Measurements from ENCODE around the gene ADGRV1.
A peak's percentile ranks its signal among the peaks of the same experiment; 100 is the strongest.
"Not testable (repeated sequence)": the region's sequence is repeated elsewhere in the genome, so short reads cannot be mapped to it uniquely, and the experiment has no call there.

The ADGRV1 gene

DNA sequence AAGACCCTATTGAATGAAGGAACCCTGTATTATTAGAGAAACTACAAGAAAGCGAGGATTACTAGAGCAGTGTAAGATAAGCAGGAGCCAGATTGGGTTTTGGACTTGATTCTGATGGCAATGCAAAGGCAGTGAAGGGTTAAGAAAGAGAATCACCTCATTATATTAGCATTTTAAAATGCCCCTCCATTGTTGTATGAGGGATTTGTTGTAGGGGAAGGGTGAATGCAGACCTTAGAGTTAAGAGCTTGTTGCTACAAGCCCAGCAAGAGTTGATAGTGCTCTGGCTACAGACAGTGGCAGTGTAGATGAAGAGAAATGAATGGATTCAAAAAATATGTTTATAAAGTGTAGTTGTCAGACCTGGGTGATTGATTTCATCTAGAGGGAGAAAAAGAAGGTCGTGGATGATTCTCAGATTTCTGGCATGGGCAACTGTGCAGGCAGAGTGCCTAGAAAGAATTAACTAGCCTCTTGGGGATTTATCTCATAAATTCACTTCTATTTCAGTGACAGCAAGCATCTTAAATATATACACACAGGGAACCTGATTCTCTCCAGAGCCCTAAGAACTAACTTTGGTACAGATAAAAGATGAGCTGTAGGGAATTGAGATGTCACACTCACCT lies 479.7 kb downstream of the ADGRV1 start:
- no peaks in the 10 kb centered on the region for H3K27me3 ChIP-seq (ENCODE audit: control insufficient read depth in 2 of 2, insufficient read depth in 2 of 2, low read length in 2 of 2)
- no peaks in the 10 kb centered on the region for H3K36me3 ChIP-seq (ENCODE audit: control insufficient read depth in 2 of 2, insufficient read depth in 2 of 2, low read length in 2 of 2)
- no peak overlapping the region for H3K9ac ChIP-seq (ENCODE audit: low read depth in 1 of 2, low read length in 2 of 2)
- no peaks in the 10 kb centered on the region for H3K4me1 ChIP-seq (ENCODE audit: control insufficient read depth in 2 of 2, insufficient read depth in 2 of 2, low read length in 2 of 2)
- no peak overlapping the region for H3K4me3 ChIP-seq (ENCODE audit: low read length in 2 of 2)
- H3K27ac ChIP-seq (ENCODE audit: low read depth in 2 of 2, low read length in 2 of 2), result no peak overlapping the region
- H3K9me3 ChIP-seq (ENCODE audit: control insufficient read depth in 2 of 2, low read length in 2 of 2), result no peaks in the 10 kb centered on the region

DNA sequence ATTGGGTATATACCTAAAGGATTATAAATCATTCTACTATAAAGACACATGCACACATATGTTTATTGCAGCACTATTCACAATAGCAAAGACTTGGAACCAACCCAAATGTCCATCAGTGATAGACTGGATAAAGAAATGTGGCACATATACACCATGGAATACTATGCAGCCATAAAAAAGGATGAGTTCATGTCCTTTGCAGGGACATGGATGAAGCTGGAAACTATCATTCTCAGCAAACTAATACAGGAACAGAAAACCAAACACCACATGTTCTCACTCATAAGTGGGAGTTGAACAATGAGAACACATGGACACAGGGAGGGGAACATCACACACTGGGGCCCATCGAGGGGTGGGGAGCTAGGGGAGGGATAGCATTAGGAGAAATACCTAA lies 482.5 kb downstream of the ADGRV1 start:
- H3K4me1 ChIP-seq (ENCODE audit: control insufficient read depth in 2 of 2, insufficient read depth in 2 of 2, low read length in 2 of 2); H3K27ac ChIP-seq (ENCODE audit: low read depth in 2 of 2, low read length in 2 of 2); H3K36me3 ChIP-seq (ENCODE audit: control insufficient read depth in 2 of 2, insufficient read depth in 2 of 2, low read length in 2 of 2); H3K9me3 ChIP-seq (ENCODE audit: control insufficient read depth in 2 of 2, low read length in 2 of 2); H3K27me3 ChIP-seq (ENCODE audit: control insufficient read depth in 2 of 2, insufficient read depth in 2 of 2, low read length in 2 of 2); H3K9ac ChIP-seq (ENCODE audit: low read depth in 1 of 2, low read length in 2 of 2); H3K4me3 ChIP-seq (ENCODE audit: low read length in 2 of 2): not testable (repeated sequence)

DNA sequence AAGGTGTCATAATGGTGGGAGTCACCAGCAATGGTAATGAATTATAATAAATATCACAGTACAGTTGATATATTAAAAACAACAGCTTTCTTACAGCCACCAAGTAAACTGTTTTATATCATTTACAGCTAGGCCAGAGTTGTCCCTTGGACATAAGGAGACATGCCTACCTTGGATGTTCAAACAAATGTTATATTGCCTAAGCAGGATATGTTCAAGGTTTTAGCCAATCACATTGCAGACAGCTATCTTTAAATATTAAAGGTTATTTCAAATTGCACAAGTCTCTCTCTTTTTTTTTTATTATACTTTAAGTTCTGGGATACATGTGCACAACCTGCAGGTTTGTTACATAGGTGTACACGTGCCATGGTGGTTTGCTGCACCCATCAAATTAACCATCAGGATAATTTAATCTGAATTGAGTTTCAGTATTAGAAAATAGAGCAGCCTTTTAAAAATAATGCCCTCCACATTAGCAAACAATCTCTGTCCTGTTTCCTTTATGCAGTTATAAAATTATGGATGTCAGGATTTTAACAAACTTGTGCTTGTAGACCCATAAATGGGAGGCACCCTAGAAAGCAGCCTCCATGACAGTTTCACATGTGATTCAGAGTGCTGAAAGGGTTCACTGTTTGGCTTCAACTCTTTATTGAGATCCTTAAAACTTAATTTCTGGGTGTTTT lies 483.8 kb downstream of the ADGRV1 start:
- H3K4me3 ChIP-seq (ENCODE audit: low read length in 2 of 2), result no peak overlapping the region
- peak overlapping the region in 1 of 2 donors; percentile 29 for H3K27ac ChIP-seq (ENCODE audit: low read depth in 2 of 2, low read length in 2 of 2)
- no peaks in the 10 kb centered on the region for H3K36me3 ChIP-seq (ENCODE audit: control insufficient read depth in 2 of 2, insufficient read depth in 2 of 2, low read length in 2 of 2)
- H3K27me3 ChIP-seq (ENCODE audit: control insufficient read depth in 2 of 2, insufficient read depth in 2 of 2, low read length in 2 of 2), result no peaks in the 10 kb centered on the region
- H3K4me1 ChIP-seq (ENCODE audit: control insufficient read depth in 2 of 2, insufficient read depth in 2 of 2, low read length in 2 of 2), result no peaks in the 10 kb centered on the region
- H3K9ac ChIP-seq (ENCODE audit: low read depth in 1 of 2, low read length in 2 of 2), result no peak overlapping the region
- no peaks in the 10 kb centered on the region for H3K9me3 ChIP-seq (ENCODE audit: control insufficient read depth in 2 of 2, low read length in 2 of 2)

DNA sequence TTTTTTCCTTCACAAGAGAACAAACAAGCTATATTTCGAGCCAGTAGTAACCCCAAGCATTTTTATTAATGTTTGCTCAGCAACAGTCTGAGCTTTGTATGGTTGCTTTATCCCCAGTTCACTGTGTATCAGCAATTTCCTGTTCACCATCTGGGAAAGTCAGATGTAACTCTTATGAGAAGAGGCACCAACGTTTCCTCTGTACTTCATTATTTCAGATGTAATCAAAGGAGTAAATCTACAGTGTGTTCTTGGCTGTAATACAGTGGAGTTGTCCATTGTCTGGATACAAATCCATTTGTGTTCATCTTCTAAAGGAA lies 484.3 kb downstream of the ADGRV1 start:
- Histone ChIP-seq H3K4me1 (ENCODE audit: control insufficient read depth in 2 of 2, insufficient read depth in 2 of 2, low read length in 2 of 2) (no peaks in the 10 kb centered on the region), H3K27ac (ENCODE audit: low read depth in 2 of 2, low read length in 2 of 2) (peak overlapping the region in 1 of 2 donors; percentile 29), H3K36me3 (ENCODE audit: control insufficient read depth in 2 of 2, insufficient read depth in 2 of 2, low read length in 2 of 2) (no peaks in the 10 kb centered on the region), H3K4me3 (ENCODE audit: low read length in 2 of 2) (no peak overlapping the region), H3K27me3 (ENCODE audit: control insufficient read depth in 2 of 2, insufficient read depth in 2 of 2, low read length in 2 of 2) (no peaks in the 10 kb centered on the region), H3K9ac (ENCODE audit: low read depth in 1 of 2, low read length in 2 of 2) (no peak overlapping the region), H3K9me3 (ENCODE audit: control insufficient read depth in 2 of 2, low read length in 2 of 2) (no peaks in the 10 kb centered on the region)

DNA sequence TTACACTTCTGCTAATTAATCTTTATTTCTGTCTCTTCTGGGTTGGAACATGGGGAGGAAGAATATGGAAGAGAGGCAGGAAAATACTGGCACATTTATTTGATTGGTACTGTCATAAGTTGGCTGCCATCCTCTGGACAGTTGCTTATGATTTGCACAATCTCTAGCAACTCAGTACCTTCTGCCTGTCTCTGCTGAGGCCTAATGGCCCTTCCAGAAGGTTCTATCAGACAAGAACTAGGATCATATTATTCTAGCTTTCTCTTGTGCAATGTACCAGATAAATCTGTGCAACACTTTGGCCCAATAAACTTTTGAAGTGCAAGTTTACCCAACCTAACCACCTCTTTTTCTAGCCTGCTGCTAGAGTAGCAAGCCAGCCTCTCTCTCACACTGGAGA lies 489.5 kb downstream of the ADGRV1 start:
- Histone ChIP-seq H3K9ac (ENCODE audit: low read depth in 1 of 2, low read length in 2 of 2) (no peak overlapping the region), H3K36me3 (ENCODE audit: control insufficient read depth in 2 of 2, insufficient read depth in 2 of 2, low read length in 2 of 2) (no peaks in the 10 kb centered on the region), H3K27me3 (ENCODE audit: control insufficient read depth in 2 of 2, insufficient read depth in 2 of 2, low read length in 2 of 2) (no peaks in the 10 kb centered on the region), H3K4me1 (ENCODE audit: control insufficient read depth in 2 of 2, insufficient read depth in 2 of 2, low read length in 2 of 2) (no peaks in the 10 kb centered on the region), H3K4me3 (ENCODE audit: low read length in 2 of 2) (no peak overlapping the region), H3K9me3 (ENCODE audit: control insufficient read depth in 2 of 2, low read length in 2 of 2) (no peaks in the 10 kb centered on the region), H3K27ac (ENCODE audit: low read depth in 2 of 2, low read length in 2 of 2) (no peak overlapping the region)

DNA sequence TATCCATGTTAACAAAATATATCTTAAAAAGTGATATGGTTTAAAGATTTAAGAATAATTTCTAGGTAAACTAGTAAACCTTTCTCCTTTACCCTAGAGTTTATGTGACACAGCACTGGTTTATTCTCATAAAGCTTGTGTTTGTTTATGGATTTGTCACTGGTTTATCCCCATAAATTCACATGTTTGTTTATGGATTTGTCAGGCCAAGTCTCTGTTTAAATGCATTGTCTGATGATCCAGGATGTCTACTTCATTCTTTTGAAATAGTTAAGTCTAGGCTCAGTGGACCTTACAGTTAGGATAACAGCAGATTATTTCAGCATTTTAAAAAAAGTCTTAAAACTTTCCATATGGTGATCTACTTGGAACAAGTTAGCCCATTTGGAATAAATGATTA lies 490.5 kb downstream of the ADGRV1 start:
- Histone ChIP-seq H3K27me3 (ENCODE audit: control insufficient read depth in 2 of 2, insufficient read depth in 2 of 2, low read length in 2 of 2) (no peaks in the 10 kb centered on the region), H3K9ac (ENCODE audit: low read depth in 1 of 2, low read length in 2 of 2) (no peak overlapping the region), H3K4me3 (ENCODE audit: low read length in 2 of 2) (no peak overlapping the region), H3K27ac (ENCODE audit: low read depth in 2 of 2, low read length in 2 of 2) (no peak overlapping the region), H3K9me3 (ENCODE audit: control insufficient read depth in 2 of 2, low read length in 2 of 2) (no peaks in the 10 kb centered on the region), H3K4me1 (ENCODE audit: control insufficient read depth in 2 of 2, insufficient read depth in 2 of 2, low read length in 2 of 2) (no peaks in the 10 kb centered on the region), H3K36me3 (ENCODE audit: control insufficient read depth in 2 of 2, insufficient read depth in 2 of 2, low read length in 2 of 2) (no peaks in the 10 kb centered on the region)

DNA sequence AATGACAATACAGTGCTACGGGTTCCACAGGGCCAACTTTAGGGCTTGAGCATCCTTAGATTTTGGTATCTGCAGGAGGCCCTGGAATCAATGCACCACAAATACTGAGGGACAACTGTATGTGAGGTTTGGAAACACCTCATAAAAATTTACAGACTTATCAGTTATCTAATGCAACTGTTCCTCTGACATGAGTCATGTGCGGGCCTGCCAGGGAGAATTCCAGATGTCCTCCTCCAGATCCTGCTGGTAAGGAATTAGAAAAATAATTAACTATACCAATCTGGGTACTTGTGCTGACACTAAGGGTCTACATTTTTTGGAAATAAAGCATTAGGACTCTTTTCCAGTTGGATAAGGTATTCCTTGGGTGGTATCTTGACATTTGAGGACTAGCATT lies 491.2 kb downstream of the ADGRV1 start:
- H3K4me3 ChIP-seq (ENCODE audit: low read length in 2 of 2), result no peak overlapping the region

DNA sequence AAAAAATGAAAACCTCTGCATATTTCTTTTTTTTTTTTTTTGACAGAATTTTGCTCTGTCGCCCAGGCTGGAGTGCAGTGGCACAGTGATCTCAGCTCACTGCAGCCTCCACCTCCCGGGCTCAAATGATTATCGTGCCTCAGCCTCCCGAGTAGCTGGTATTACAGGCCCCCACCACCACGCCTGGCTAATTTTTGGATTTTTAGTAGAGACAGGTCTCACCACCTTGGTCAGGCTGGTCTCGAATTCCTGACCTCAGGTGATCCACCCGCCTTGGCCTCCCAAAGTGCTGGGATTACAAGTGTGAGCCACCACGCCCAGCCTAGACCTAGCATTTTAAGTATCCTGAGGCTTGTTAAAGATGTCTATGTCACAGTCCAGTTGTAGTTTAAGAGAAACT lies 493.8 kb downstream of the ADGRV1 start:
- not testable (repeated sequence) for H3K27me3 ChIP-seq (ENCODE audit: control insufficient read depth in 2 of 2, insufficient read depth in 2 of 2, low read length in 2 of 2); H3K36me3 ChIP-seq (ENCODE audit: control insufficient read depth in 2 of 2, insufficient read depth in 2 of 2, low read length in 2 of 2); H3K4me3 ChIP-seq (ENCODE audit: low read length in 2 of 2); H3K27ac ChIP-seq (ENCODE audit: low read depth in 2 of 2, low read length in 2 of 2); H3K9me3 ChIP-seq (ENCODE audit: control insufficient read depth in 2 of 2, low read length in 2 of 2); H3K9ac ChIP-seq (ENCODE audit: low read depth in 1 of 2, low read length in 2 of 2); H3K4me1 ChIP-seq (ENCODE audit: control insufficient read depth in 2 of 2, insufficient read depth in 2 of 2, low read length in 2 of 2)

More for the DNA sequence above, 491.2 kb downstream of the ADGRV1 start:
- H3K36me3 ChIP-seq (ENCODE audit: control insufficient read depth in 2 of 2, insufficient read depth in 2 of 2, low read length in 2 of 2), result no peaks in the 10 kb centered on the region
- H3K4me1 ChIP-seq (ENCODE audit: control insufficient read depth in 2 of 2, insufficient read depth in 2 of 2, low read length in 2 of 2), result no peaks in the 10 kb centered on the region
- no peaks in the 10 kb centered on the region for H3K9me3 ChIP-seq (ENCODE audit: control insufficient read depth in 2 of 2, low read length in 2 of 2)
- H3K27ac ChIP-seq (ENCODE audit: low read depth in 2 of 2, low read length in 2 of 2), result no peak overlapping the region
- no peak overlapping the region for H3K9ac ChIP-seq (ENCODE audit: low read depth in 1 of 2, low read length in 2 of 2)
- no peaks in the 10 kb centered on the region for H3K27me3 ChIP-seq (ENCODE audit: control insufficient read depth in 2 of 2, insufficient read depth in 2 of 2, low read length in 2 of 2)

DNA sequence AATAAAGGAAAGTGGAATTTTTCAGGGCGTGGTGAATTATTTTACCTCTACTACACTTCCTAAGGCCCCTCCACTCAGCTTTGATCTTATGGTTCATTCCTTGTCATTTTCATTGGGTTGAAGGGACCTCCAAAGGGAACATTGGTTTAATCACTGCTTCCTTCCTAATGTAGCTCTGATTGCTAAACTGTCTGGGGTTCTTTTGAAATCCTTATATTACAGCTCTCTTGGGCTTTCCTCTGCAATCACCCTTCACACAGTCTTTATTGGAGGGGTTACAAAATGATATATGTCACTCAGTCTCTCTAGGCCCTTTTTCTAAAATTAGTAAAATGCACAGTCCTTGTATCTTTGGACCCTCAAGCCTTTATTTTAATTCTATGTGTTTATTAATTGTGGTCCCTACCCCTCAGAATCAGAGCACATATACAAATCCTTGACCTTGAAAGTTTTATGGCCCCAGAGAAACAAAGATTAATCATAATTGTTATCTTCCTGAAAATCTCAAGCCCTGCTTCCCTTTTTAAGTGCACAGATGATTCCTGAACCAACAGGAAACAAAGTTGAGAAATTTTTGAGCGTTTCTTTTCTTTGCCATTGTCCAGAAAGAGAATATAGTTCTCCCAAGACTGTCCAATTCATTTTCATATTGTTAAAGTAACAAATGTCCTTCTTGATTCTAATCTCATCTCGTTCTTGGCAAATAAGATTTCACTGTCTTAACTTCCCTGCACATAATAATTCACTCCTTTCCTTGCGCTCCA lies 494.6 kb downstream of the ADGRV1 start:
- H3K36me3 ChIP-seq (ENCODE audit: control insufficient read depth in 2 of 2, insufficient read depth in 2 of 2, low read length in 2 of 2), result no peaks in the 10 kb centered on the region
- H3K9ac ChIP-seq (ENCODE audit: low read depth in 1 of 2, low read length in 2 of 2), result no peak overlapping the region
- H3K27ac ChIP-seq (ENCODE audit: low read depth in 2 of 2, low read length in 2 of 2), result no peak overlapping the region
- peaks cover under 1 to 1% of the 10 kb centered on the region in 2 donors for H3K4me1 ChIP-seq (ENCODE audit: control insufficient read depth in 2 of 2, insufficient read depth in 2 of 2, low read length in 2 of 2)
- H3K27me3 ChIP-seq (ENCODE audit: control insufficient read depth in 2 of 2, insufficient read depth in 2 of 2, low read length in 2 of 2), result no peaks in the 10 kb centered on the region
- H3K9me3 ChIP-seq (ENCODE audit: control insufficient read depth in 2 of 2, low read length in 2 of 2), result no peaks in the 10 kb centered on the region
- H3K4me3 ChIP-seq (ENCODE audit: low read length in 2 of 2), result no peak overlapping the region

DNA sequence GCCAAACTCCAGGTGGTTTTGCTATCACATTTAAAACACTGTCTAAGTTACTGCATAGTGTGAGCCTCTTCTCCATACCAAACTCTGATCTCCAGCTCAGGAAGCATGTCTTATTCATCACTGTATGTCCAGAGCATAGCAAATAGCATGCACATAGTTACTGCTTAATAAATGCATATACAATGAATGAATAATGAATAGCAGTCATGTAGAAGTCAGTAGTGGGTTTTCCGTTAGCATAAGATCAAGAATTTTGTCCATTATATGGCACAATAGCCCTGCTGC lies 495.1 kb downstream of the ADGRV1 start:
- H3K27me3 ChIP-seq (ENCODE audit: control insufficient read depth in 2 of 2, insufficient read depth in 2 of 2, low read length in 2 of 2), result no peaks in the 10 kb centered on the region
- no peak overlapping the region for H3K4me3 ChIP-seq (ENCODE audit: low read length in 2 of 2)
- H3K36me3 ChIP-seq (ENCODE audit: control insufficient read depth in 2 of 2, insufficient read depth in 2 of 2, low read length in 2 of 2), result no peaks in the 10 kb centered on the region
- H3K27ac ChIP-seq (ENCODE audit: low read depth in 2 of 2, low read length in 2 of 2), result no peak overlapping the region
- peaks cover 3 to 4% of the 10 kb centered on the region in 2 donors for H3K4me1 ChIP-seq (ENCODE audit: control insufficient read depth in 2 of 2, insufficient read depth in 2 of 2, low read length in 2 of 2)
- H3K9me3 ChIP-seq (ENCODE audit: control insufficient read depth in 2 of 2, low read length in 2 of 2), result no peaks in the 10 kb centered on the region
- no peak overlapping the region for H3K9ac ChIP-seq (ENCODE audit: low read depth in 1 of 2, low read length in 2 of 2)
